NOMO-1 treated with dmso at 0.1 percent for 144 hours (cell line): ENCODE data around the gene DCUN1D2.

Experiments
- DNase-seq: peaks from one replicate; lab custom pipeline; 2025; ENCODE audit not compliant: unreplicated experiment; lab: John Stamatoyannopoulos, UW

Gene DCUN1D2

DNA sequence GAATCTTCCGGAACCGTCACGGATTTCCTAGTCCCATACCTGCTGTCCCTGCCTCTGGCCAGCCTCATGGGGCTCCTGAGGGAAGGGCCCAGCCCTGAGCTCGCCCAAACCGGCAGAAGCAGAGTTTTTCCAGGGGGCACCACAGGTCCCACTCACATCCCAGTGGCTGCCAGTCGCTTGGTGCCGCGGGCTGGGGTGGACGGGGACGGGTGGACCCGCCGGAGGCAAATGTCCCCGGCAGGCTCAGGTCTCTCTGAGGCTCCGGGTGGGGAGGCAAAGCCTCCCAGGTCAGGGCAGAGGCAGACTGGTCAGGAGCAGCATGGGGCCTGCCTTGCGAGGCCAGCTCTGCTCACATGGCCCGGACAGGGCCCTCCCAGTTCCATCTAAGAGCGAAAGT is 62.0 kb downstream of the DCUN1D2 start:
- DNase-seq = no peak

DNA sequence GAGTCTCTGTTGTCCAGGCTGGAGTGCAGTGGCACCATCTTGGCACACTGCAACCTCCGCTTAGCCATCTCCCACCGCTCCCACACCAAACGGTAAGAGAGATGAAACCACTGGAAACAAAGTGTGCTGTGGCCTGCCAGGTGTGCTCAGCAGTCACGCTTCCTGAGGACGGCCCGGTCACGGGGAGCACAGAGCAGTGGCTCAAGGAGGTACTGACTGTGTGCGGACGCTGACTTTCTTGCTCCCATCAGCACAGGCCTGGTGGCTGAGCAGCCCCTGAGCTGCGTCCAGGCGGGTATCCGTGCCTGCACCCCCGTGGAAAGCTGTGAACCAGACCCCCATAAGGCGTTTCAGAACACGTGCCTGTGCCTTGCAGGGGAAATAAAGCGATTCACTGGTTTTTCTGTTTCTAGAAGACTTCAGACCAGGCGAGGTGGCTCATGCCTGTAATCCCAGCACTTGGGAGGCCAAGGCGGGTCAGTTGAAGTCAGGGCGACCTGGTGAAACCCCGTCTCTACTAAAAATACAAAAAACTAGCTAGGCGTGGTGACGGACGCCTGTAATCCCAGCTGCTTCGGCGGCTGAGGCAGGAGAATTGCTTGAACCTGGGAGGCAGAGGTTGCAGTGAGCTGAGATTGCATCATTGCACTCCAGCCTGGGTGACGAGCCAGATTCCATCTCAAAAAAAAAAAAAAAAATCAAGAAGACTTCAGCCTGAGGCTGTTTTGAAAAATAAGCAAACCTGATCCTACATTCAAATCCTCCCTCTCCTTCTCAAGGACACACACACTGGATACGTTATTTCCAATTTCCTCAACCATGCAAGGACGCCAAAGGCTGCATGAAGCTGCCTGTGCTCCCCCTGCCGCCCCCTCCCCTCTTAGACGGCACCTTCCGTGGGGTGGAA is 62.7 kb downstream of the DCUN1D2 start:
- no peak for DNase-seq

DNA sequence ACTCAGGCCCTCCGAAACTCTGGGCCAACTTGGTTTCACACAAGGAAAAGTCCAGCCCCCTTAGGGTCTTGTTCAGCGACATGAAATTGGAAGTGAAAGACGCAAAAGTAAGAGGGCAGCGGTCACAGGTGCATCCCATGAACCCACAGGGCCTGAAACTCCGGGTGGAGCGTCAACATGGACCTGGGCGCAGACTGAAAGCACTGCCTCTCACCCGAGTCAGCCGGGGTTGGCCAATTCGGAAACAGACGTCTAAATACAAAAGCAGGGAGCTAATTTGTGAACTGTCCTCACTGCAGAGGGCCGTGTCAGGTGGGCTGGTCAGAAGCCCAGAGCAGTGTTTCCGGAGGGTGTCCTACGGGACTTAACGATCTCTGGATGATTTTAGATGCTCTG is 63.9 kb downstream of the DCUN1D2 start:
- no peak for DNase-seq

DNA sequence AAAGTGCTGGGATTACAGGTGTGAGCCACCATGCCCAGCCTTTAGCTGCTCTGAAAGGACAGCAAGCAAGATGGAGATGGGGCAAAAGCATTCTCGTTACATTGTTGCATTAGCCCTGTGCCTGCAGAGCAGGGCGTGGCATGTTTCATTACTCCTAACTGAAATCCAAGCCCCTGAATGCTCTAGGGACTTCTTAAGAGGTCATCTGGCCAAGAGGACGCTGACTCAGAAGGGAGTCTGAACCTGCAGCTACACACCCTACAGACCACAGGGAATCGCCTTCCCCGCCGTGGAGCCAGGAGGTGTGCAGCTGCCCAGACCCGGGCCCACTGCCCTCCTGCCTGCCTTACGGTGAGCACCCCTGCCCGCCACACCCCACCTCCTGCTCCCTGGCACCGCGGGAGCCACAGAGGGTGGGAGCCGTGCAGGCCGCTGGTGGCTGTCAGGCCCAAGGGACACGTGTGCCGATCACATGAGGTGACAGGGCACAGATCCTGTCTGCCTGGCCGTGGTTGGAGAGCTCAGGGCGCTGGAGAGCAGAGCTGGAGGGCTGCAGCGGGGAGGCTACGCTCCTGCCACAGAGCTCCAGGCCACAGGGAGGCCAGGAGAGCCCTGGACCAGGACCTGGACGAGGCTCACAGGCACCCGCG is 64.4 kb downstream of the DCUN1D2 start:
- no peak for DNase-seq

DNA sequence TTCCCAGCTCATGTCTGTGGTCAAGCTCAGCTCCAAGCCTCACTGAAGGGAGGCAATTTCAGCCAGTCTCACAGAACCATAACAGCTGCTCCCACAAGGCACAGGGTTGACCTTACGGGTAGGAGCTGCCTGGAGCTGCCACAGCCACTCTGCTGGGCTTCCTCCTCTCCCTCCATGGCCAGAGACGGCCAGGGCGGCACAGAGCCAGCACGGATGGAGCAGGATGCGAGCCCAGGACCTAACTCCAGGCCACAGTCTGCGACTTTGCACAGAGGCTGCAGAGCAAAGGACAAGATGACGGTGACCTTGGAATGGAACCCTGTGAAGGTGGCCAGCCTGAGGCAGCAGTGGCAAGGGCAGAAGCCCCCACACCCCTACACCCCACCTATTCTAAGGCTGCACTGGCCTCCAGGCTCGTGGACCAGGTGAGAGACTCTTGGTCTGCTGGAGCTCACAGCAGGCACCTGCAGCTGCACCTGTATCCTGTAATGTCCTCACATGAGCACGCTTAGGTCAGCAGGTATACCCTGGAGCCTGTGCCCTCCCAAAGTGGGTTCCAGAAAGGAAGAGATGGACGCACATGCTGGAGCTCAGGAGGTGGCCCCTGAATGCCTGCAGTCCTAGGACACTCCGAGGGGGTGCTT is 66.9 kb downstream of the DCUN1D2 start:
- DNase-seq = no peak

DNA sequence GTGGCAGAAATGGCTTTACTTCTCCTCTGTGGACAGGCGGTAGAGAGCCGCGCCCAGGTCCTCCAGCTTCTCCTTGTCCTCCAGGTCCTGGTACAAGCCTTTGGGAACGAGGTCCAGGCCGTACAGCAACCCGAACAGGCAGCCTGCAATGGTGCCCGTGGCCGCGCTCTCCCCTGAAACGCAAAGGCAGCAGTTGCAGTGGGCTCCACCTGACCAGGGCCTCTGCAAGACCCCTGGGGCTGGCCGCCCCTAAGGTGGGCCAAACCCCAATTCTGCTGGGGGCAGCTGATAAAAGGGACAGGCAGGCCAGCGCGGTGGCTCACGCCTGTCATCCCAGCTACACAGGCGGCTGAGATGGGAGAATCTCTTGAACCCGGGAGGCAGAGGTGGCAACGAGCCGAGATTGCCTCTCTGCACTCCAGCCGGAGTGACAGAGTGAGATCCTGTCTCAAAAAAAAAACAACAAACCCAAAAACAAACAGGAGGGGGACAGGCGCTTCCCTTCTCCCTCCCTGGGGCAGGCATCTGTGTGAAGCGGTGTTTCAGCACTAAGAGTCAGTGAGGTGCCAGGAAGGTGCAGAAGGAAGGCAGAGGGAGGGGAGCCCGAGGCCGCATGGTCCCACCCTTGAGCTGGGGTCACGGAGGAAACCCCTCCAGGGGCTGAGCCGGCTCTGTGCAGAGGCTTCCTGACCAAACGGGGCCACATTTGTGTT is 67.5 kb downstream of the DCUN1D2 start:
- no peak for DNase-seq

DNA sequence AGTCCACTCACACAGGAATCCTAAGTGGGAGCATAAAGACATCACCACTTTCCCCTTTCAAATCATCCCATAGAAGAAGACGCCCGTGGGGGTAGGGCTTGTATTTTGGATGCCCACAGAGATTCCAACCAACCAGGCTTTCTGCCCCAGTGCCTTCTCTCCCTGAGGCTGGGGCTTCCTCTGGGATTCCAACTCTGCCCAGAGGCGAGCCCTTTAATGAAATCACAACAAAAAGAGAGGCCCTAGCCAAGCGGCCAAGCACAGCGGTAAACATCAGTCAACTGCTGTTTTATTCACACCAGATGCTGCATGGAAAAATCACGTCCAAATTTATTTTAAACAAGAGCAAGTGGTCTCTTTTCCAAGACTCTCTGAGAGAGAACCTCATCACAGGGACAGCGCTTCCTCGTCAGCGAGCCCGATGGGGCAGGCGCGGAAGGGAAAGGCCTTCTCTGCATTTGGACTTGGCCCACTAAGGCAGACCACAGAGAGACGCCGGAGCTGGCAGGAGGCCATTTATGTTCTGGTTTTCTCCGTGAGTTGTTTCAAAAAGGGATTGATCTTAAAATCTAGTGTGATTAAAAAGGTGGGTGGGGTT is 68.7 kb downstream of the DCUN1D2 start:
- DNase-seq = no peak

DNA sequence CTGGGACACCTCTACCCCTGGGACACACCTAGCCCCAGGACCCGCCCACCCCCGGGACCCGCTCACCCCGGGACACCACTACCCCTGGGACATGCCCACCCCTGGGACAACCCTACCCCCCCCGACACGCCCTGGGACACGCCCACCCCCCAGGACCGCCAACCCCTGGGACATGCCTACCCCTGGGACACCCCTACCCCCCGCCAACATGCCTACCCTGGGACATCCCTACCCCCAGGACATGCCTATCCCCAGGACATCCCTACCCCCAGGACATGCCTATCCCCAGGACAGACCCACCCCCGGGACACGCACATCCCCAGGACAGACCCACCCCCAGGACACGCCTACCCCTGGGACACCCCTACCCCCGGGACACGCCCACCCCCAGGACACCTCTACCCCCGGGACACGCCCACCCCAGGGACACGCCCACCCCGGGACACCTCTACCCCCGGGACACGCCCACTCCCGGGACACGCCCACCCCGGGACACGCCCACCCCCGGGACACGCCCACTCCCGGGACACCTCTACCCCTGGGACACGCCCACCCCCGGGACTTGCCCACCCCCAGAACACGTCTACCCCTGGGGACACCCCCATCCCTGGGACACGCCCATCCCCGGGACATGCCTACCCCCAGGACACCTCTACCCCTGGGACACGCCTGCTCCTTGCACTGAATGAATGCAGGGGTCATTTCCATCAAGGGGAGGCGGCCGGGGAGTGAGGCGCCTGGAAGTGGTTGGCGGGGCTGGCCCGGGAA is 69.5 kb downstream of the DCUN1D2 start:
- no peak for DNase-seq

DNA sequence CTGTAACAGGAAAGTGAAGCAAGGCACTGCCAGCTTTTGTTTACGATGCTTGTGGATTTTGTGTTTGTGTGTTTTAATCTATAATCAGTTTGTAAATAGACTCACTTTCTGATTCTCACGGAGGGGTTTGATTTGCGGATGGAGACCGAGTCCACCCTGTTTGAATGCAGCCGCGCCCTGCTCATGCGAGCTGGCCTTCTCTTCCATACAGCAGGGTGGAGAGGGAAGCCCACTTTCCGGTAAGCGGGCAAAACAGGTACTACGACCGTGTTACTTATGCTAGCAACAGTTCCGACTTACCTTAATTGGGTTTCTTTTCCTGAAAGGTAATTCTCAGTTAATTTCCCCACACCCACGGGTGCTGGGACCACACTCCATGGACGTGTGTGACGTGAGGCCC is 70.3 kb downstream of the DCUN1D2 start:
- no peak for DNase-seq

DNA sequence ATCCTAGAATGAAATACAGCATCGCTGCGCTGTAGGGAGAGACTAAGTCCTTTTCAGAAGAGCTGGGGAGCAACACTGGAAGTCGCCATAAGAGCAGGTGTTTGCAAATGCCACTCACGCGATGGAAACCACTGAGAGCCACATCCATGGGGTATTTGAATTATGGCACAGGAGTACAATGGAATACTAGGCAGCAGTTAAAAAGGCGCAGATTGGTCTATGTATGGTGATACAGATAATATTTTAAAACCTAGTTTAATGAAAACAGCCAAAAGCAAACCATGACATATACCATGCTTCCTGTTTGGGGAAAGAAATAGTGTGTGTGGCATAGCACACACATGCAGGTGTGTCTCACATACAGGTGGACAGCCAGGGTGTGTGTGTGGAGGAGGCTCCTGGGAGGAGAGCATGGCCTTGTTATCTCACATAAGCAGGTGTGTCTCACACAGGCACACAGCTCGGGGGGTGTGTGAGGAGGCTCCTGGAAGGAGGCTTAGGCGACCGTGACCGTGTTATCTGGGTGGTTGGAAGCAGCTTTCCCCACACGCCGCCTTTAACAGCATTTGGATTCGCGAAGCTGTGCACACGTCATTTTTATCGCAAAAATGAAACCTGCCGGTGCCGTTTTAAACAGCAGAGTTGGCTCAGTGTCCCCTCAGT is 70.8 kb downstream of the DCUN1D2 start:
- no peak for DNase-seq

DNA sequence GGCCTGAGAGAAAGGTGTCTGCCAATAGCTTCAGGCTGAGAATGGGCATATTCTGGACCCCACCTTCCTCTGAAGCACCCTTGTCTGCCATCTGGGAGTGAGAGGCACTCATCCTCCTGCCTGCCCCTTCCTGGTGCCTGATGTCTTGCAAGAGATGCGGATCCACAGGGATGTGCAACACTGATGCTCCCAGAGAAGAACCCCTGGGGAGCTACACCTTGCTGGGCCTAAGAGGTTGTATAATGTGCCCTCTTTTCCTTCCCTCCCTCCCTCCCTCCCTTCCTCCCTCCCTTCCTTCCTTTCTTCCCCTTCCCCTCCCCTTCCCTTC is 71.8 kb downstream of the DCUN1D2 start:
- DNase-seq = no peak

DNA sequence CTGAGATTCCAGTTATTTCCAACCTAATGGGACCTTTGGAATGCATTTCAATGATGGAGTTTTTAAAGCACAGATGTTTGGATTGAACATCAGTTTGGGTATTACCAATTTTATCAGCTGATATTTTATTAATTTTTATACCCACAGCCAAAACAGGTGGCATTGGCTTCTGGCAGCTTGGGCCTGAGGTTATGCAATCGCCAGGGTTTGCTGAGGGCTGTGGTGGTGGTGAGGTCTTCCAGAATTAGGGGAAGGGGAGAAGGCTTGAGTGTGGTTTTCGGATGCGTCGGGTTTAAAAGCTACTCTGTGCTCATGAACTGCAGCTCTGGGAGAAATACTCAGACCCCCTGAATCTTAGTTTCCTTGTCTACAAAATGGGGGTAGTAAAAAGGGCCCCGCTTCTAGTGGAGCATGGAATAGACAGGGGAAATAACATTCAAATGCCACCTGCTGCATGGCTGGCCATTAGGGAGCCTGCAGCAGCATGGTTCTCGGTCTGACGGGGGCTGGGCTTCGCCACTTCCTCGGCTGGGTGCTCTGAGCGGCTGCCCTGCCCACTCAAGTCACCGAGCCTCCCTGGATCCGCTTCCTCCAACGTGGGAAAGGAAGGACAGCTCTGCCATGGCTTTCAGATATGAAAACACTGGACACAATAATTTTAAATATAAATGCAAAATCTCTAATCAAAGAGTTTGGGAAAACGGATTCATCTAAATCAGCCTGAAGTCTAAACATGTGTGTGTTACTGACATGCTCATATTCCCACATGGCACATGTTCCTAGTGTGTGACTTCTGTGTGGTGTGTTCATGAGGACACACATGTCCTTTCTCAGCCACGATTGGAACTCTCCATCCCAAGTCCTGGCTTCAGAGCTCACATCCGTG is 72.4 kb downstream of the DCUN1D2 start:
- DNase-seq = no peak

DNA sequence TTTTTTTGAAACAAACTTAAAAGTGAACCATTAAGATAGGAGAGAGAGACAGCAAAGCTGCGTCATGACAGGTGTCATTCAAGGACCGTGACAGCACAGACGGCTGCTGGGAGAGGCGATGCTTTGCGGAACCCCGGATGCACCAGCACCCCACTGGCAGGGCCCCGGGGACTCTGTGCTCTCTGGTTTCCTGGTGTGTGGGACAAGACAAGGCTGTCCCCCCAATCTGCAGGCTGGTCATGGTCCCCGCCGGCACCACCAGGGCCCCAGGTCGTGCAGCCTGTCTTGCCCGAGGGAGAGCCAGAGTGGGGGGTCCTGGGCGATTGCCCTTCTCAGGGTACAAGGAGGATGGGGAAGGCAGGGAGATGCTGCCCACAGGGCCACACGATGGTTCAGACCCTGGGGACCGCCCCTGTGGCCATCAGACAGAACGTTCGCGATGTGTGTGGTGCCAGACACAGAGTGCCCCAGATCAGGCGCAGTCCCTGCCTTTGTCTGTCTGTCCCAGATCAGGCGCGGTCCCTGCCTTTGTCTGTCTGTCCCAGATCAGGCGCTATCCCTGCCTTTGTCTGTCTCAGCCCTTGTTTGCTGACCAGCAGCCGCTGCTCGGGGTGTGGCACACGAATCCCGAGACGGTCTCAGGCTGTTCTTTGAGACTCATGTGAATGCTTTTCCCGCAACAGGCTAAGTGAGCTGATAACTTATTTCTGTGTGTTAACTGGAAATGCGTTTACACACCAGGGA is 73.3 kb downstream of the DCUN1D2 start:
- DNase-seq = no peak

DNA sequence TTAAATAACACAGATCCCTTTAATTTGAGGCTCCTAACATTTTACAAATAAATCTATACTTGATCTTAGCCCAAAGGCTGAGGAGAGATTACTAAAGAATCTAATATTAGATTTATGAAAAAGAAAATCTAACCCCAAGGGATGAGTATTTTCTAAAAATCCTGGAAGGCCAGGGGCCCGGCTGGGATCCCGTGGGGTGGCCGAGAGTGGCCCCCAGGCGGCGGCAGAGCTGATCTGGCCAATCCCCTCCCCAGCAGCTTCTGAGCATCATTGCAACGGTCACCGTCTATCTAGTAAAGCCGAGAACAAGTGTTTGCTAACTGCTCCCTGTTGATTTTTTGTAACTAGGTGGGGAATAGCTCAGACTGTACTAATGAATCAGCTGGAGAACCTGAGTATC is 74.7 kb downstream of the DCUN1D2 start:
- DNase-seq = no peak

DNA sequence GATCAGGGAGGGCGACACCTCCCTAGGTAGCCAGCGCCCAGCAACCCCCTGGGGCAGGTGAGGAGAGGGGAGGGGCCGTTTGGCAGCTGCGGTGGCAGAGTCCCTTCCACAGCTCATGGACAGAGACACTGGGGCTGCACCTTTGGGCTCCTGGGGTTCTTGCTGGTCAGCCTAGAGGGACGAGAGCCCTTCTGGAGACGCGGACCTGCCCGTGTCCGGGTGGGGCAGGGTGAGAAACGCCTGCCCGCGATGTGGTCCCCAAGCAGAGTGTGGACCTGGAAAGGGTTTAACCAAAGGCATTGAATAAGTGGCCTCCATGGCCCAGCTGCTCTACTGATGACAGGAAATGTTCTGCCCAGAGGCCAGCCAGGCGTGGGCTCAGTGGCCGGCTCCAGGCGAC is 75.5 kb downstream of the DCUN1D2 start:
- DNase-seq = no peak

DNA sequence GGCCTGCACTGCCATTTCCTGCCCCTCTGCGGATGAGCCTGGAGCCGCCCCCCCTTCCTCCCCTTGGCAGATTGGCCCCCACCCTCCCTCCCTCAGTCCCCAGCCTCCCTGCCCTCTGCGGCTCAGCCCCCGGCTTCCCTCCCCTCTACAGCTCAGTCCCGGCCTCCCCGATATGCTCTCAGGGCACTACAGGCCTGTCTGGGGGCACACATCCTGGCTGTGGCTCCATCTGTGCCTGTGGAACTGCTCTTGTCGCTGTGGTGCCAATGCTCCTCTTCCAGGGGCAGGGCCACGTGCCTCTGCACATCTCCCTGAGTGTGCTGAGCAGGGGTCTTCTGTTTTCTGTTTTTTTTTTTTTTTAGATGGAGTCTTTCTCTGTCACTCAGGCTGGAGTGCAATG is 76.2 kb downstream of the DCUN1D2 start:
- DNase-seq = no peak

DNA sequence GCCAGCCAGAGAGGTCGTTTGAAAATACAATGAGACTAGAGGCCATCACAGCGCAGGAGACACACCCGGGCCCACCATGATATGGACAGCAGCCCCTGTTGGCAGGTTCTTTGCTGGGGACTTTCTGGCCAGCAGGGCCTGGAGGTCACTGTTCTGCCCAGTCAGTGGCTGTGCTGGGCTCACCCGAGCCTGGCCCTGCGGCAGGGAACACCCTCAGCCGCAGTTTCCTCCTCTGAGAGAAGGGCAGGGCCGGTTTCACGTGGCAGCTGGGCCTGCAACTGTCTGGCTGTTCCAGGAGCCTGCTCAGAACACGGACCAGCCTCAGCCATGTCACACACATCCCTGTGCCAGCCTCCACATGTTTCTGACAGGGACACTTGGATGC is 76.6 kb downstream of the DCUN1D2 start:
- DNase-seq = no peak

DNA sequence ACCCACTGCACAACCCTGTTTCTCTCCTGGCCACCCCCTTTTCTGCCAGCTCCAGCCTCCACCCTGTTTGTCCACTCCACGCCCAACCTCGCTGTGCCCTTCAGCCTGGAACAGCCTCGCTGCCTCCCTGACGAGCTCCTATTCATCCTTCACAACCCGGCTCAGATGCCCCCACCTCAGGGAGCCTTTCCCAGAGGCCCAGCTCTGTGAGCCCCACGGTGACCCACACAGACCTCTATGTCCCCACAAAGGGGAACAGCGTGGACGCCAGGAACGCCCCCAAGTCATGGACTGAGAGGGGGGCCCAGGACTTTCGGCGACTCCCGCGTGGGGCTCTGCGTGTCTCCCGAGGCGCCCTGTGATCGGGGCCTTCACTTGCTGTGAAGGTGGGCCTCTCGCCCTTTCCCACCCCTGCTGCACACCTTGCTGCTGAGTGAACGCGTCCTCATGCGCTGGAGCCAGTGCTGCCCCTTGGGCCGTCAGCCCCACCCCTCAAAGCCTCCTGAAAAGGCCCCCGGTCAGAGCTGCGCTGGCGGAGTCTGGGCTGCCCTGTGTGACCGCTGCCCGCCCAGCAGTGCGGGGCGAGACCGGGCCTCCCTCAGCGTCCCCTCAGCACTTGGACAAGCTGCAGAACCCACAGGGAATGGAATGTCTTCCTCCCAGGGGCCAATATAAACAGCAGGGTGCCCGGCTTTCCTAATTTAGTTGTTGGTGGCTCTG is 77.2 kb downstream of the DCUN1D2 start:
- DNase-seq = no peak
